ENCODE results near the gene PKD1.

Gene PKD1

GRCh38 chr16:2062801-2063200, 72.9 kb downstream of the PKD1 start:
- Mint-ChIP-seq H3K36me3 (ENCODE audit: low read depth) (peaks cover 26% of the 10 kb centered on the region), H3K27me3 (ENCODE audit: low read depth, poor library complexity) (peaks cover 3% of the 10 kb centered on the region), H3K27ac (no peak overlapping the region), H3K4me3 (no peak overlapping the region), H3K9me3 (no peaks in the 10 kb centered on the region), H3K4me1 (peaks cover 12% of the 10 kb centered on the region)
- TF ChIP-seq, protein P1, sequence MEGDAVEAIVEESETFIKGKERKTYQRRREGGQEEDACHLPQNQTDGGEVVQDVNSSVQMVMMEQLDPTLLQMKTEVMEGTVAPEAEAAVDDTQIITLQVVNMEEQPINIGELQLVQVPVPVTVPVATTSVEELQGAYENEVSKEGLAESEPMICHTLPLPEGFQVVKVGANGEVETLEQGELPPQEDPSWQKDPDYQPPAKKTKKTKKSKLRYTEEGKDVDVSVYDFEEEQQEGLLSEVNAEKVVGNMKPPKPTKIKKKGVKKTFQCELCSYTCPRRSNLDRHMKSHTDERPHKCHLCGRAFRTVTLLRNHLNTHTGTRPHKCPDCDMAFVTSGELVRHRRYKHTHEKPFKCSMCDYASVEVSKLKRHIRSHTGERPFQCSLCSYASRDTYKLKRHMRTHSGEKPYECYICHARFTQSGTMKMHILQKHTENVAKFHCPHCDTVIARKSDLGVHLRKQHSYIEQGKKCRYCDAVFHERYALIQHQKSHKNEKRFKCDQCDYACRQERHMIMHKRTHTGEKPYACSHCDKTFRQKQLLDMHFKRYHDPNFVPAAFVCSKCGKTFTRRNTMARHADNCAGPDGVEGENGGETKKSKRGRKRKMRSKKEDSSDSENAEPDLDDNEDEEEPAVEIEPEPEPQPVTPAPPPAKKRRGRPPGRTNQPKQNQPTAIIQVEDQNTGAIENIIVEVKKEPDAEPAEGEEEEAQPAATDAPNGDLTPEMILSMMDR (IDR thresholded peaks at IDR 0.05) = no peak
- DNase-seq = no peak

DNA sequence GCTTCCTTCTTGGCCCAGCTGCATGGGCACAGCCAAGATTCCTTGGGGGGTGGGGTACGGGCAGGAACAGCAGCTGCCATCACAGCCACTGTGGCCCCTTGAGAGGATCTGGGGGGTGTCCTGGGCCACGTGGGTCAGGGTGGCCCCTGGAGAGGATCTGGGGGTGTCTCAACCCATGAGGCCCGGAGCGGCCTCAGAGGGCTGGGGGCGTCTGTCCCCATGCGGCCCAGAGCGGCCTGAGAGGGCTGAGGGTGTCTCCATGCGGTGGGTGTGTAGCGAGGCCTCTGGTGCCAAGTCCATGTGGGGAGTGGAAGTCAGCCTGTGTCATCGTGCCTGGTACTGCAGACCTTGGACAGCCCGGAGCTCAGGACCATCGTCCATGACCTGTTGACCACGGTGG, 74.2 kb downstream of the PKD1 start:
- H3K4me3 Mint-ChIP-seq = no peak overlapping the region
- peaks cover 3% of the 10 kb centered on the region for H3K27me3 Mint-ChIP-seq (ENCODE audit: low read depth, poor library complexity)
- peaks cover 17% of the 10 kb centered on the region for H3K36me3 Mint-ChIP-seq (ENCODE audit: low read depth)
- TF ChIP-seq, protein P1 (IDR thresholded peaks at IDR 0.05) = no peak
- peaks cover 17% of the 10 kb centered on the region for H3K4me1 Mint-ChIP-seq
- no peak overlapping the region for H3K27ac Mint-ChIP-seq
- DNase-seq = no peak
- H3K9me3 Mint-ChIP-seq = no peaks in the 10 kb centered on the region

- Mint-ChIP-seq H3K27ac (no peak overlapping the region), H3K4me1 (peaks cover 17% of the 10 kb centered on the region), H3K36me3 (ENCODE audit: low read depth) (peaks cover 12% of the 10 kb centered on the region), H3K4me3 (no peak overlapping the region), H3K27me3 (ENCODE audit: low read depth, poor library complexity) (peaks cover 3% of the 10 kb centered on the region), H3K9me3 (no peaks in the 10 kb centered on the region)
- no peak for DNase-seq
- TF ChIP-seq, protein P1 (IDR thresholded peaks at IDR 0.05) = no peak
Observed at GRCh38 chr16:2061023-2061422, 74.7 kb downstream of the PKD1 start.

GRCh38 chr16:2060346-2060745, 75.4 kb downstream of the PKD1 start:
- peaks cover 3% of the 10 kb centered on the region for H3K27me3 Mint-ChIP-seq (ENCODE audit: low read depth, poor library complexity)
- TF ChIP-seq, protein P1 (IDR thresholded peaks at IDR 0.05) = no peak
- H3K4me3 Mint-ChIP-seq = no peak overlapping the region
- peaks cover 17% of the 10 kb centered on the region for H3K4me1 Mint-ChIP-seq
- no peak for DNase-seq
- H3K27ac Mint-ChIP-seq = no peak overlapping the region
- no peaks in the 10 kb centered on the region for H3K9me3 Mint-ChIP-seq
- peaks cover 7% of the 10 kb centered on the region for H3K36me3 Mint-ChIP-seq (ENCODE audit: low read depth)

DNA sequence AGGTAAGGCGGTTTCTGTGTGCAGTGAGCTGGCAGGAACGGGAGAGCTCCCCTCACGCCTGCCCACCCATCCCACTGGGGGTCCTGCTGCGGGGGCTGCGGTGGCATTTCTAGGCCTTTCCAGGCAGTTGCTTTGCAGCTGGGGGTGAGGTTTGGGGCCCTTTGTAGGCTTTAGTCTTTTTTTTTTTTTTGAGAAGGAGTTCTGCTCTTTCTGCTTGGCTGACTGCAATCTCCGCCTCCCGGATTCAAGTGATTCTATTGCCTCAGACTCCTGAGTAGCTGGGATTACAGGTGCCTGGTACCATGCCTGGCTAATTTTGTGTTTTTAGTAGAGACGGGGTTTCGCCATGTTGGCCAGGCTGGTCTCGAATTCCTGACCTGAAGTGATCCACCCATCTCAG, 76.8 kb downstream of the PKD1 start:
- Mint-ChIP-seq H3K27ac (peak overlapping the region; percentile 67), H3K36me3 (ENCODE audit: low read depth) (peaks cover 7% of the 10 kb centered on the region), H3K4me3 (no peak overlapping the region), H3K4me1 (peaks cover 17% of the 10 kb centered on the region), H3K9me3 (no peaks in the 10 kb centered on the region), H3K27me3 (ENCODE audit: low read depth, poor library complexity) (peaks cover 3% of the 10 kb centered on the region)
- DNase-seq = no peak
- TF ChIP-seq, protein P1 (IDR thresholded peaks at IDR 0.05) = no peak

DNA sequence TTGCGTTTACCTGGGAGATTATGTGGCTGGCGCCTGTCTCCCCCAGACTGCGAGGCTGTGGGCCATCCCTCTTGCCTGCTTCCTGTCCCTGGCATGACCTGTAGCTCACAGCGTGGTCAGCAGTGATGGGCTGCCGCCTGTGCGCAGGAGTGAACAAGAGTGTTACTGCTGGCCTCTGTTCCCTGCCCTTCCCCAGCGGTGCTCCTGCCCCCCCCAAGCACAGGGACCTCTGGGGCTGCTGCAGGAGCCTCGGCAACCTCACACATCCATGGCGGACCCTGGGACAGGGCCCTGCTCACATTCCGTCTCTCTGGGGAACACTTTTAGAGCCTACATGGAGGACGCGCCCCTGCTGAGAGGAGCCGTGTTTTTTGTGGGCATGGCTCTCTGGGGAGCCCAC, 77.3 kb downstream of the PKD1 start:
- peaks cover 3% of the 10 kb centered on the region for H3K36me3 Mint-ChIP-seq (ENCODE audit: low read depth)
- H3K4me1 Mint-ChIP-seq = peaks cover 17% of the 10 kb centered on the region
- no peak for DNase-seq
- H3K4me3 Mint-ChIP-seq = peak overlapping the region; percentile 25
- TF ChIP-seq, protein P1 (IDR thresholded peaks at IDR 0.05) = no peak
- H3K27me3 Mint-ChIP-seq (ENCODE audit: low read depth, poor library complexity) = peaks cover 2% of the 10 kb centered on the region
- H3K9me3 Mint-ChIP-seq = no peaks in the 10 kb centered on the region
- peak overlapping the region; percentile 67 for H3K27ac Mint-ChIP-seq
